ENCODE data around the gene GTPBP1. TPM values are rescaled to one million over a fixed set of nuclear protein-coding genes. Genes with fewer than 3 reads are reported as not detected.

The GTPBP1 gene
- total and polyA plus RNA-seq, 2 donors (not counting 3 experiments of a cell fraction or from before 2014, with no cell fraction given) = 29.8 to 50.3 TPM

- peaks cover 0 to 14% of the 10 kb centered on the region in 2 experiments for H3K36me3 ChIP-seq (ENCODE audit: control insufficient read depth in 2 of 2, extremely low read depth in 1 of 2, insufficient read depth in 2 of 2, low read length in 2 of 2)
- H2AFZ ChIP-seq (ENCODE audit: low read depth, low read length) = no peak overlapping the region
- H3K4me1 ChIP-seq (ENCODE audit: control insufficient read depth, extremely low read depth, insufficient read depth, low read length) = no peaks in the 10 kb centered on the region
- H3K4me3 ChIP-seq (replicated peaks in 1 of 3; ENCODE audit: insufficient read depth in 1 of 3, low read depth in 1 of 3, low read length in 3 of 3) = no peak overlapping the region
- dilution Hi-C loops (cut with MboI; ENCODE audit: extremely low pct_ligation_motif_present, low sequenced_read_pairs) = no loop called here
- no peaks in the 10 kb centered on the region for H4K20me1 ChIP-seq (replicated peaks; ENCODE audit: control insufficient read depth, extremely low read depth, insufficient read depth, low read length)
- ChIA-PET CTCF (interaction anchor here (1.4 kb wide), 1 partner anchor 10 kb away, joined by 3 read pairs; no protein-coding TSS in a partner anchor), POLR2A (no interaction called here)
- no peaks in the 10 kb centered on the region for H3K9me1 ChIP-seq (replicated peaks; ENCODE audit: control insufficient read depth, extremely low read depth, insufficient read depth, low read length)
- no peak for TF ChIP-seq EZH2 (IDR thresholded peaks at IDR 0.05; ENCODE audit: borderline replicate concordance, low read depth, low read length, severe bottlenecking)
- no peak for TF ChIP-seq GATA2 (IDR thresholded peaks at IDR 0.05; ENCODE audit: insufficient read depth, insufficient read length, low read depth, low read length)
- no peak for TF ChIP-seq JUN (IDR thresholded peaks at IDR 0.05; ENCODE audit: borderline replicate concordance, insufficient read depth, insufficient read length, low read depth)
- no peak for TF ChIP-seq FOS (IDR thresholded peaks at IDR 0.05; ENCODE audit: borderline replicate concordance, insufficient read depth, low read length)
- no peak for TF ChIP-seq MYC (IDR thresholded peaks at IDR 0.05; ENCODE audit: low read depth, low read length)
- no peak for TF ChIP-seq POLR2AphosphoS5 (IDR thresholded peaks at IDR 0.05; ENCODE audit: insufficient read depth, low read depth, low read length)
- TF ChIP-seq, protein P1, sequence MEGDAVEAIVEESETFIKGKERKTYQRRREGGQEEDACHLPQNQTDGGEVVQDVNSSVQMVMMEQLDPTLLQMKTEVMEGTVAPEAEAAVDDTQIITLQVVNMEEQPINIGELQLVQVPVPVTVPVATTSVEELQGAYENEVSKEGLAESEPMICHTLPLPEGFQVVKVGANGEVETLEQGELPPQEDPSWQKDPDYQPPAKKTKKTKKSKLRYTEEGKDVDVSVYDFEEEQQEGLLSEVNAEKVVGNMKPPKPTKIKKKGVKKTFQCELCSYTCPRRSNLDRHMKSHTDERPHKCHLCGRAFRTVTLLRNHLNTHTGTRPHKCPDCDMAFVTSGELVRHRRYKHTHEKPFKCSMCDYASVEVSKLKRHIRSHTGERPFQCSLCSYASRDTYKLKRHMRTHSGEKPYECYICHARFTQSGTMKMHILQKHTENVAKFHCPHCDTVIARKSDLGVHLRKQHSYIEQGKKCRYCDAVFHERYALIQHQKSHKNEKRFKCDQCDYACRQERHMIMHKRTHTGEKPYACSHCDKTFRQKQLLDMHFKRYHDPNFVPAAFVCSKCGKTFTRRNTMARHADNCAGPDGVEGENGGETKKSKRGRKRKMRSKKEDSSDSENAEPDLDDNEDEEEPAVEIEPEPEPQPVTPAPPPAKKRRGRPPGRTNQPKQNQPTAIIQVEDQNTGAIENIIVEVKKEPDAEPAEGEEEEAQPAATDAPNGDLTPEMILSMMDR (IDR thresholded peaks at IDR 0.05; ENCODE audit: extremely low read depth in 1 of 2, insufficient read depth in 1 of 2, low read depth in 1 of 2, low read length in 2 of 2) = no peak
- no peak for TF ChIP-seq POLR2A (IDR thresholded peaks at IDR 0.05; ENCODE audit: low read depth, low read length)
- TF ChIP-seq, protein P2, sequence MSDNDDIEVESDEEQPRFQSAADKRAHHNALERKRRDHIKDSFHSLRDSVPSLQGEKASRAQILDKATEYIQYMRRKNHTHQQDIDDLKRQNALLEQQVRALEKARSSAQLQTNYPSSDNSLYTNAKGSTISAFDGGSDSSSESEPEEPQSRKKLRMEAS (IDR thresholded peaks at IDR 0.05; ENCODE audit: insufficient read depth, insufficient read length) = no peak
- BruUV-seq (replicated peaks) = no TSS peak
- no peaks in the 10 kb centered on the region for H3K79me2 ChIP-seq (ENCODE audit: control insufficient read depth, insufficient read depth, low read length)
- FAIRE-seq (no peak), DNase-seq (ENCODE audit: low read depth, low spot score) (no peak)
- no peak overlapping the region for H3K27ac ChIP-seq (ENCODE audit: insufficient read depth, low read depth, low read length)
- intact Hi-C loops (cut with micrococcal nuclease) = no loop called here
- no peaks in the 10 kb centered on the region for H3K27me3 ChIP-seq (ENCODE audit: control insufficient read depth in 2 of 2, insufficient read depth in 2 of 2, low read length in 2 of 2)
- H3K9me3 ChIP-seq (replicated peaks; ENCODE audit: control insufficient read depth, insufficient read depth, low read length) = no peaks in the 10 kb centered on the region
- no peak overlapping the region for H3K9ac ChIP-seq (replicated peaks; ENCODE audit: extremely low read depth, insufficient read depth, low read length)
- no peak overlapping the region for H3K4me2 ChIP-seq (ENCODE audit: insufficient read depth, low read length)
Measured at GRCh38 chr22:38674888-38675287, 30.9 kb upstream of the GTPBP1 start.
